Panc1 (cell line): Measurements from ENCODE around the gene SH3BP5L.

Experiments
- CTCF ChIP-seq: fragments of 450-650 bp; IDR thresholded peaks from 2 replicates; pipeline ENCODE4 v1.5.1; 2017; ENCODE audit warnings: mild to moderate bottlenecking
- POLR2AphosphoS5 ChIP-seq: IDR thresholded peaks from 2 replicates; pipeline ENCODE4 v1.6.1; 2012; ENCODE audit warnings: mild to moderate bottlenecking, low read depth, low read length, moderate library complexity

GRCh38 chr1:248808876-248809275 is 16.8 kb downstream of the SH3BP5L start:
- no peak for TF ChIP-seq CTCF
- TF ChIP-seq POLR2AphosphoS5: no peak
